ENCODE data around the gene TGFBR3. TPM values are rescaled to one million over a fixed set of nuclear protein-coding genes. Genes with fewer than 3 reads are reported as not detected.
"Not testable (repeated sequence)": the region's sequence is repeated elsewhere in the genome, so short reads cannot be mapped to it uniquely, and the experiment has no call there.

The TGFBR3 gene
- total and polyA plus RNA-seq, 8 donors: 21.7 to 54.6 (median 45.1) TPM

DNA sequence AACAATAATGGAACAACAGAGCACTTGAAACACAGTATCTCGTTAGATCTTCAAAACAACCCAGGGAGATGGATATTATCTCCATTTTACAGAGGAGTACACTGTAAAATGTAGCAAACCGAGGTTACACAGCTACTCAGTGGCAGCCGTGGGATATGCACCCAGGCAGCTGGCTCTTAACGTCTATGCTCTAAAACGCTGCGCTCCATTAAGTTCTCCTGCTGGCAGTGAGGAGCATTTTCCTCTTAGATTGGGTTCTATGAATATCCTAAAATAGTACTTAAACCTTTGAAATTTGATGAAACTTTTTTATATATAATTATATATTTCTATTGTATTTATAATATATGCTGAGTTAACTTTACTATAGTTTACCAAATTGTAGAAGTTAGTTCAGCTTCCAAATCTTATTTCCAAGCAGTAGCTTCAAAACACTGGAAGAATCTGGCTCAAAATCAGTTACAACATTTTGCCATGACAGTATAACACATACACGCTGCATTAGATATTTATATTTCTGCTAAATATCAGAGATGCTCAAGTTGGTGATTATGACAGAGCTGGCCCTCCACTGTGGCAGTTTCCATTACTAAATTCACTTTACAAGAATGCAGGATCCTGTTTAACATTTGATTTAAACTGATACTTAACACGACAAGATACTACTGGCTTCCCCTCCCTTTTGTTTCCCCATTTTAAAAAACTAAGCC is 49.5 kb downstream of the TGFBR3 start:
- Histone ChIP-seq H3K27me3 (no peaks in the 10 kb centered on the region), H3K27ac (no peak overlapping the region), H3K9me3 (no peaks in the 10 kb centered on the region), H3K4me1 (peaks cover 2 to 4% of the 10 kb centered on the region in 2 donors), H3K36me3 (no peaks in the 10 kb centered on the region), H3K4me3 (no peak overlapping the region)
- DNase-seq (no peak), ATAC-seq (no peak)
- TF ChIP-seq, protein P1, sequence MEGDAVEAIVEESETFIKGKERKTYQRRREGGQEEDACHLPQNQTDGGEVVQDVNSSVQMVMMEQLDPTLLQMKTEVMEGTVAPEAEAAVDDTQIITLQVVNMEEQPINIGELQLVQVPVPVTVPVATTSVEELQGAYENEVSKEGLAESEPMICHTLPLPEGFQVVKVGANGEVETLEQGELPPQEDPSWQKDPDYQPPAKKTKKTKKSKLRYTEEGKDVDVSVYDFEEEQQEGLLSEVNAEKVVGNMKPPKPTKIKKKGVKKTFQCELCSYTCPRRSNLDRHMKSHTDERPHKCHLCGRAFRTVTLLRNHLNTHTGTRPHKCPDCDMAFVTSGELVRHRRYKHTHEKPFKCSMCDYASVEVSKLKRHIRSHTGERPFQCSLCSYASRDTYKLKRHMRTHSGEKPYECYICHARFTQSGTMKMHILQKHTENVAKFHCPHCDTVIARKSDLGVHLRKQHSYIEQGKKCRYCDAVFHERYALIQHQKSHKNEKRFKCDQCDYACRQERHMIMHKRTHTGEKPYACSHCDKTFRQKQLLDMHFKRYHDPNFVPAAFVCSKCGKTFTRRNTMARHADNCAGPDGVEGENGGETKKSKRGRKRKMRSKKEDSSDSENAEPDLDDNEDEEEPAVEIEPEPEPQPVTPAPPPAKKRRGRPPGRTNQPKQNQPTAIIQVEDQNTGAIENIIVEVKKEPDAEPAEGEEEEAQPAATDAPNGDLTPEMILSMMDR (IDR thresholded peaks at IDR 0.05): no peak
- intact Hi-C loops (cut with DNase I): no loop called here

DNA sequence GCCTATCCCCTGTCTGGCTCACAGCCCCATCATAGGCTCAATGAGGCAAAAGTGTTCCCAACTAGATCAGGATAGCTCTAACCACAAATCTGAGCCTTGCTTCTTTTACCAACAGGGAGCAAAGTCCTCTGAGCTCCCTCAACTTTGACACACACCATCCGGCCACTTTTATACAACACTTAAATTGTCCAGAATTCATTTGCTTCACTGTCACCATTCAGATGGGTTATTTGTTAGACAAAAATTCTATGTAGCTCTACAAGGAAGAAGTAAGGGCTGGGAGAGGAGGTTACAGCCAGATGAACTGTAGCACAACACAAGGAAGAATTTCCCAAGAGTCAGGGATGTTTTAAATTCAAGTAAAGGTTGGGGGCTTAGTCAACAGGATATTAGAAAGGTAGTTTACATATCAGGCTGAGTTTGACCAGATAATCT is 50.8 kb downstream of the TGFBR3 start:
- Histone ChIP-seq H3K4me1 (peaks cover 14 to 17% of the 10 kb centered on the region in 2 donors), H3K27ac (no peak overlapping the region), H3K4me3 (no peak overlapping the region), H3K9me3 (no peaks in the 10 kb centered on the region), H3K36me3 (no peaks in the 10 kb centered on the region), H3K27me3 (no peaks in the 10 kb centered on the region)
- TF ChIP-seq, protein P1 (IDR thresholded peaks at IDR 0.05): no peak
- DNase-seq (no peak), ATAC-seq (no peak)
- intact Hi-C loops (cut with DNase I): no loop called here

DNA sequence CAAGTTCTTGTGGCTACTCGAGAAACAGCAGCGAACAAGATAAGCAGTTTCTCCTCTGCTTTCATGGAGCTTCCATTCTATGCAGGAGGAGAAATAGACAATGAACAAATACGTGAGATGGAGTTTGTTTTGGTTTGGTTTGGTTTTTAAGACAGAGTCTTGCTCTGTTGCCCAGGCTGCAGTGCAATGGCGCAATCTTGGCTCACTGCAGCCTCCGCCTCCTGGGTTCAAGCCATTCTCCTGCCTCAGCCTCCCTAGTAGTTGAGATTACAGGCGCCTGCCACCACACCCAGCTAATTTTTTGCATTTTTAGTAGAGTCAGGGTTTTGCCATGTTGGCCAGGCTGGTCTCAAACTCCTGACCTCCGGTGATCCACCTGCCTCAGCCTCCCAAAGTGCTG is 51.4 kb downstream of the TGFBR3 start:
- intact Hi-C loops (cut with DNase I); H3K36me3 ChIP-seq; H3K27ac ChIP-seq; H3K9me3 ChIP-seq; ATAC-seq; H3K4me3 ChIP-seq; DNase-seq; H3K27me3 ChIP-seq: not testable (repeated sequence)
- peaks cover 14 to 23% of the 10 kb centered on the region in 2 donors for H3K4me1 ChIP-seq

DNA sequence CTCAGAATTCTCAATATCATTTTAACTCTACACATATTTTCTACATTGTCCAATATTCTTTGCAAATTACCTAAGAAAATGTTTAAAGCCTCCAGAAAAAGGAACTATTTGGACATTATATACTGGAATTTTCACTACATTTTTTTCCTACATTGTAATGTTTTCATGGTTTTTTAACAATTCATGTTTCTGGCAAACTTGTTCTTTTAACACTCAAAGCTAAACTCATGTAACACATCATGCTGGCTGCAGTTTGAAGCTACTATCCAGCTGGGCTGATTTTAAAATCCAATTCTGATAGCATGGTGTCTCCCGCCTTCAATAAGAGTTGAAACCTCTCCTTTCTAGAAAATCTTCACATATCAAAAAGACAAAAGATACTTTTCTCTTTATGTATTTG is 52.0 kb downstream of the TGFBR3 start:
- peaks cover 14 to 23% of the 10 kb centered on the region in 2 donors for H3K4me1 ChIP-seq
- DNase-seq (no peak), ATAC-seq (no peak)
- TF ChIP-seq, protein P1 (IDR thresholded peaks at IDR 0.05): no peak
- no peak overlapping the region for H3K4me3 ChIP-seq
- H3K27me3 ChIP-seq: no peaks in the 10 kb centered on the region
- H3K36me3 ChIP-seq: no peaks in the 10 kb centered on the region
- no peak overlapping the region for H3K27ac ChIP-seq
- intact Hi-C loops (cut with DNase I): no loop called here
- H3K9me3 ChIP-seq: no peaks in the 10 kb centered on the region

DNA sequence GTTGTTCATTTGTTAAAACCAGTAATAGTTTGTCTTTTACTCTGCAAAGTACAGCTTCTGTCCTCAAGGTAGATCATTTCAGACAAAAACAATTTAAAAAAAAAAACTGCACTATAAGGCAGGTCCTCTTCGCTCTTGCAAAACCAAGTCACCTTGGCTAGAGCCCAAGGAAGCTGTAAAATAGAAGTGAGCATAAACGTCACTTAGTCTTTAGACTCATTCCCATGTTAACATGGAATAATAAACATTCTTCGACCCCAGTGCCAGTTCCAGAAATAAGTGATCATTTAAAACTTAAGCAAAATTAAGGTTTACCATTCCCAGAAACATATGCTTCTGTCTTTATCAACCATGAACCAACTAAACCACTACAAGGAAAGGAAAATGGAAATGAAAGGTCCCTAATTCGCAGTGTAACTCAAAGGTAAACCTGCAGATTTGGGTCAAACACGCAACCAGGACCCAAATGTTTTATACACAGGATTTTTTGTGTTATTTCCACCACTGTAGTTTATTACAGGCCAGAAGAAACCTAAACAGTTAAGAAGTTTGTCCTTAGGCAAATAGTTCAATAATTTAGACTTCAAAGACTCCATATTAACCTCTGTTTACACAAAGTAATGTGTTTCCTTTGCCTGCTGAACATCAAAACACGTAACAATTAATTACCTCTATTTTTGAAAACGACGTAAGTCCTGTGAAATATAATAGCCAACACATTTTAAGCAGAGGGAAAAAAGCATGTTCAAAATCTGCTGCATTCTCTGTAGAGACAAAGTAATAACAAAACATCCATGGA is 54.6 kb downstream of the TGFBR3 start:
- ATAC-seq (no peak), DNase-seq (no peak)
- intact Hi-C loops (cut with DNase I): no loop called here
- H3K4me1 ChIP-seq: peaks cover 26 to 30% of the 10 kb centered on the region in 2 donors
- H3K36me3 ChIP-seq: no peaks in the 10 kb centered on the region
- H3K9me3 ChIP-seq: no peaks in the 10 kb centered on the region
- no peaks in the 10 kb centered on the region for H3K27me3 ChIP-seq
- TF ChIP-seq, protein P1 (IDR thresholded peaks at IDR 0.05): no peak
- no peak overlapping the region for H3K4me3 ChIP-seq
- H3K27ac ChIP-seq: peak overlapping the region; percentile 42 to 64

All from left lung (tissue), 10 donors.